ENCODE results near the gene OPN1MW. TPM values are rescaled to one million over a fixed set of nuclear protein-coding genes. Genes with fewer than 3 reads are reported as not detected.
"Not testable (repeated sequence)": the region's sequence is repeated elsewhere in the genome, so short reads cannot be mapped to it uniquely, and the experiment has no call there.

OPN1MW gene
- not detected for polyA plus RNA-seq (ENCODE audit: insufficient read length)

GRCh38 chrX:154182296-154182695 lies at the start of gene OPN1MW:
Gene OPN1MW, plus strand, starts transcription at chrX:154182596. Its CDS starts 82 bp downstream, at chrX:154182678.
- DNase-seq (ENCODE audit: low read depth): not testable (repeated sequence)

DNA sequence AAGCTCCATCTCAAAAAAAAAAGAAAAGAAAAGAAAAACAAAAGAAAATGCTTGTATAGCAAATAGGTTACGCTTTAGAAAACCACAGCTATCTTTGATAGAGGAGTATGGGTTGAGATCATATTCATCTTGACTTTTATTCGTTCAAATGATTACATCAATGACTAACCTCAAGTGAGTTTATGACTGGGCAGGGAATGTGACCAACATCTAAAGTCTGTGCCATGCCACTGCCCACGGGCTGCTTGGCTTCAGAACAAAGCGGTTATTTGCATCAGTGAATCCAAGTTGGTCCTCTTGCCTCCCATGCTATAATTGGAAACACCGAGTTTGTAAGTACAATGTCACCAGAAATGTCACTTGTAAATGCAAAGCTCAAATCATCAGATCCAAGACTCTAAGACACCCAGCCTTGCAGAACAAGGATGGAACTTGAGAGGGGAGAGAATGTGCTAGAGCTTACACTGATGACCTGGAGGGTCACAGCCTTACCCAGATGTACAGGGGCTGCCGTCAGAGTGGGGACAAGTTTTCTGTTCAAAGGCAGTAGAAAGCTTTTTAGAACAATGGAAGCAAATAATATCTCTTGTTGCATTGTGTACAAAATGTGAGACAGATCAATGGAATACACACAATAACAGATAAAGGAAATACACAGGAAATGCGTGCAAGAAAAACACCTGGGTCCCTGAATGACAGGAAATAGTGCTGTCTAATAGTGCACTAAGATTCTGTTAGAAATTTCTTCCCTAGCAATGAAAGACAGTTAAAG lies 46.8 kb upstream of the OPN1MW start:
- no peak for DNase-seq (ENCODE audit: low read depth)

DNA sequence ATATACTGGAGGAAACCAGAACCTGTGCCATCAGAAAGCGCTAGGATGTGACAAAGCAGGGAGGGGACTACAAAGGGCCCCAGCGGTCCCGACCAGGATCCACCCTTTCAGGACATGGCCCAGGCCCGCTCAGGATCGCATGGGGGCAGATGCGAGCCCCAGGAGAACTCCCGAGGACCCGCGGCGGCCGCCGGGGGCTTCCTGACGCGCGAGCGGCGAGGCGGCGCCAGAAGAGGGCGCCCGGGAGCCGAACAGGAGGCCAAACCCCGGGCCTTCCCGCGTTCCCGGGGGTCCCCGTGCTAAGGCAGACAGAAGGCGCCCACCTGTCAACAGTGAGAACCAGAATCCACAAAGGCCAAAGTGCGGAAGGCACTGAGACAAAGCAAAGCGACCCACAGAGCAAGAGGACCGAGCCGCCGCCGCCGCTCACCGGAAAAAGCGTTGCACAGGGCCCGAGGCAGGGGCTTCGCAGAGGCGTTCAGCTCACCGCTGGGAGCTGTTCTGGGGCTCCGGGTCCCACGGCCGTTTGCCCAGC lies 45.7 kb upstream of the OPN1MW start:
- no peak for DNase-seq (ENCODE audit: low read depth)

- DNase-seq (ENCODE audit: low read depth): no peak
Measured at GRCh38 chrX:154138857-154139256, 43.5 kb upstream of the OPN1MW start.

DNA sequence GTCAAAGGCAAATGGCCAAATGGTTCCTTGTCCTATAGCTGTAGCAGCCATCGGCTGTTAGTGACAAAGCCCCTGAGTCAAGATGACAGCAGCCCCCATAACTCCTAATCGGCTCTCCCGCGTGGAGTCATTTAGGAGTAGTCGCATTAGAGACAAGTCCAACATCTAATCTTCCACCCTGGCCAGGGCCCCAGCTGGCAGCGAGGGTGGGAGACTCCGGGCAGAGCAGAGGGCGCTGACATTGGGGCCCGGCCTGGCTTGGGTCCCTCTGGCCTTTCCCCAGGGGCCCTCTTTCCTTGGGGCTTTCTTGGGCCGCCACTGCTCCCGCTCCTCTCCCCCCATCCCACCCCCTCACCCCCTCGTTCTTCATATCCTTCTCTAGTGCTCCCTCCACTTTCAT lies 42.2 kb upstream of the OPN1MW start:
- no peak for DNase-seq (ENCODE audit: low read depth)

GRCh38 chrX:154140742-154141141 lies 41.7 kb upstream of the OPN1MW start:
- DNase-seq (ENCODE audit: low read depth): no peak

DNA sequence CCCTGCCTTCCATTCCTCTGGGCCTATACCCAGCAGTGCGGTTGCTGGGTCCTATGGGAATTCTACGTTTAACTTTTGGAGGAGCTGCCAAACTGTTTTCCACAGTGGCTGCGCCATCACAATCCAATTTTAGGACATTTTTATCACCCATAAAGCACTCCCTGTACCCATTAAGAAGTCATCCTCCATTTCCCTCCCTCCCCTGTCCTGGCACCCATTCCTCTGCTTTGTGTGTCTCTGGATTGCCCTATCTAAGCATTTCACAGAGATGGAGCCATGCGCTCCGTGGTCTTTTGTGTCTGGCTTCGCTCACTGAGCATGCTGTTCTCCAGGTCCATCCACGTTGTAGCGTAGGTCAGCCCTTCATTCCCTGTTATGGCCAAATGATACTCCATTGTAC lies 40.0 kb upstream of the OPN1MW start:
- no peak for DNase-seq (ENCODE audit: low read depth)

DNA sequence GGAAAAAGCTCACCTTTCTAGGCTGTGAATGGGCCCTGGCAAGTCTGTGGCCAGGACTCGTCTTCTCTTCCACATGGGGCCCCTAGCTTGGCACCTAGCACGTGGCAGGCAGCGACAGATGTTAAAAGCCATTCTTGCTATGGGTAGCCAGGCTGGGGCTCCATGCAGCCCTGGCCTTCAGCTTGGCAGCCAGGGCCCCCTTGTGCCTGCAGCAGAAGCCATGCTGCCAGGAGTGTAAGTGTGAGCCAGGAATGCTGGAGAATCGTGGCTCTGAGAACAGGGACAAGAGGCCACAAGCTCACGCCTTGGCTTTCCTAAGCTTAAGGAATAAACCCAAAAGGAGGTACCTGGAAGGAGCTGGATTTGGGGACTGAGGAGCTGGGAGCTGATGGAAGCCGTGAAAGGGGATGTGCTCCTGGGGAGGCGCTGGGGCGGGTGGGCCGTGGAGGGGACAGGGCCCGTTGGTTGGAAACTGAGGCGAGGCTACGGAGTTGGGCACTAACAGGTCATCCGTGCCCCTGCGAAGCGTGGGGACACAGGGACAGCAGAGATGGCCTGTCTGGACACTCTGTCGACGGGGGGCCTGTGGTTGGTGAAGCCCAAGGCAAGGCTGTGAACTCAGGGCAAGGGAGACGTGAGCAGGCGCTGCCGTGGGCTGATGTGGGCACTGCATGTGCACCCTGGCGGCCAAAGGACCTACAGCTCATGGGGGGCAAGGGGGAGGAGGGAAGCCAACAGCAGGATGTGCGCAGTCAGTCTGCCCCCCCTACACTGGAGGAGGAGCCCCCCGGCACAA lies 39.2 kb upstream of the OPN1MW start:
- no peak for DNase-seq (ENCODE audit: low read depth)

DNA sequence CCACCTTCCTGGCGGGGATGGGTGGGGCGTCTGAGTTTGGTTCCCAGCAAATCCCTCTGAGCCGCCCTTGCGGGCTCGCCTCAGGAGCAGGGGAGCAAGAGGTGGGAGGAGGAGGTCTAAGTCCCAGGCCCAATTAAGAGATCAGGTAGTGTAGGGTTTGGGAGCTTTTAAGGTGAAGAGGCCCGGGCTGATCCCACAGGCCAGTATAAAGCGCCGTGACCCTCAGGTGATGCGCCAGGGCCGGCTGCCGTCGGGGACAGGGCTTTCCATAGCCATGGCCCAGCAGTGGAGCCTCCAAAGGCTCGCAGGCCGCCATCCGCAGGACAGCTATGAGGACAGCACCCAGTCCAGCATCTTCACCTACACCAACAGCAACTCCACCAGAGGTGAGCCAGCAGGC lies 38.4 kb upstream of the OPN1MW start, which contains the start of gene OPN1LW:
Gene OPN1LW, plus strand, starts transcription at position 234 of the 400 bp plus-strand sequence. Its CDS starts 41 bp downstream, at position 275.
- not testable (repeated sequence) for DNase-seq (ENCODE audit: low read depth)

- DNase-seq (ENCODE audit: low read depth): not testable (repeated sequence)
Measured at GRCh38 chrX:154151030-154151429, 31.4 kb upstream of the OPN1MW start.

DNA sequence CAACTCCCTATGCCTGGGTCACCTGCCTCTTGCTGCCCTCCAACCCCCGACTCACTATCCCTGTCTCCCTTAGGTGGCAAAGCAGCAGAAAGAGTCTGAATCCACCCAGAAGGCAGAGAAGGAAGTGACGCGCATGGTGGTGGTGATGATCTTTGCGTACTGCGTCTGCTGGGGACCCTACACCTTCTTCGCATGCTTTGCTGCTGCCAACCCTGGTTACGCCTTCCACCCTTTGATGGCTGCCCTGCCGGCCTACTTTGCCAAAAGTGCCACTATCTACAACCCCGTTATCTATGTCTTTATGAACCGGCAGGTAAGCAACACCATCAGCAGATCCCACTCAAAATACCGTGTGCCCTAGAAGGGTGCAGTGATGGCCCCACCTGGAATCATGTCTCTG lies 26.2 kb upstream of the OPN1MW start:
- DNase-seq (ENCODE audit: low read depth): not testable (repeated sequence)

- not testable (repeated sequence) for DNase-seq (ENCODE audit: low read depth)
Measured at GRCh38 chrX:154157207-154157606, 25.2 kb upstream of the OPN1MW start.

DNA sequence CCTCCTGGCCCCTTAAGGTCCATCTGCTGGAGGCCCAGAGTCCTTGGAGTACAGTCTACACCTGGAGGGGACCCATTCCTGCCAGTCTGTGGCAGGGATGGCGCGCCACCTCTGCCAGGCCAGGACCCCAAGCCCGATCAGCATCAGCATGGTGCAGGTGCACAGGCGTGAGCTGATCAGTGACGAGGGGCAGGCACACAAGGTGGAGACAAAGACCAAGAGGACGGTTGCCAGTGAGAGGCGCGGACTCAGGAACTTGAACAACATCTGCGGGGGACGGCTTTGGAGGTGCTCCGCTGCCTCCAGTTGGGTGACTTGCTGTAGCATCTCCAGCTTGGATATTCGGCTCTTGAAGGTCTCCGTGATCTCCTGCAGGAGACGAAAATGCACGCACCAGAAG lies 23.1 kb upstream of the OPN1MW start:
- DNase-seq (ENCODE audit: low read depth): not testable (repeated sequence)

- DNase-seq (ENCODE audit: low read depth): not testable (repeated sequence)
Measured at GRCh38 chrX:154164902-154165301, 17.5 kb upstream of the OPN1MW start.

DNA sequence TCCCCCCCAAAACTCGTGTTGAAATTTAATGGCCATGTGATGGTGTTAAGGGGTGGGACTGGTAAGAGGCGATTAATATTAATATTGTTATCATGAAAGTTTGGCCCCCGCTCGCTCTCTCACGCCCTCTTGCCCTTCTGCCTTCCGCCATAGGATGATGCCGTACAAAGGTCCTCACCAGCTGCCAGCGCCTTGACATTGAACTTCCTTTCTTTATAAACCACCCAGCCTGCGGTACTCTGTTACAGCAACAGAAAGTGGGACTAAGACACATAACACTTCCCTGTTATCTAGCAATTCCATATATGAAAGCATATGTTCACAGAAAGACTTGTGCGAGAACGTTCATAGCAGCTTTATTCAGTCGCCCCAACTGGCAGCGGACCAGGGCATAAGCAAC lies 14.0 kb upstream of the OPN1MW start:
- not testable (repeated sequence) for DNase-seq (ENCODE audit: low read depth)

DNA sequence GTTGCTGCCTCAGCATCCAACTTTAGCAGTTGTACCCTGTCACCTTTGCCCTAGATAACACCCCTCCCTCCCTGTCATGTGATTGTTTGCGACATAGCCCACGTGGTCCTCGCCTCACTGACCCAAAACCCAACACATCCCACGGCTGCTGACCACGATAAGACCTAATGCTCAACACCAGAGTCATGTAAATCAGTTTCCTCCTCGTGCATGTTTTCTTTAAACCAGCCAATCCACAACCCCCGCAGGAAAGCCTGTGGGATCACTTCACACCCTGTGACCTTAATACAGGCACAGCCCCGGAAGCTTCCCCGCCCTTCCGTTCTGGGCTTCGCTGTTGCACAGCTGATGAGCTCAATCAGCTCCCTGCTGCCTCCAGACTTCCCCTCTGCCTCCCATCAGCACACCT lies 9.9 kb upstream of the OPN1MW start:
- DNase-seq (ENCODE audit: low read depth): not testable (repeated sequence)

- not testable (repeated sequence) for DNase-seq (ENCODE audit: low read depth)
Measured at GRCh38 chrX:154174356-154174755, 8.0 kb upstream of the OPN1MW start.

DNA sequence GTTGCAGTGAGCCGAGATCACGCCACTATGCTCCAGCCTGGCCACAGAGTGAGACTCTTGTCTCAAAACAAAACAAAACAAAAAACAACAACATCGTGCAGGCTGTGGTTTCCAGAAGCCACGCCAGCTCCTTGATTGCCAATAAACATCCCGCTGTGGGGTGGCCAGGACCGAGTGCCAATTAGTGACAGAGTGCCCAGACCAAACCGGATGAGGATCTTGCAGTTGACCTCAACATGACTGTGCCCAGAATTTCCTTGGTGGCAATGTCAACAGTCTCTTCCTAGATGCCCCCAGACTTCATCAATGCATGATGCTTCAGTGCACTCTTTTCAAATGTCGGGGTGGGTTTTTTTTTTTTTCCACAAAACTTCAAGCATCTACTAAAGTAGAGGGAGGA lies 1.4 kb downstream of the OPN1MW start:
- not testable (repeated sequence) for DNase-seq (ENCODE audit: low read depth)

GRCh38 chrX:154192846-154193245 lies 10.4 kb downstream of the OPN1MW start:
- DNase-seq (ENCODE audit: low read depth): not testable (repeated sequence)

GRCh38 chrX:154194316-154194715 lies 11.9 kb downstream of the OPN1MW start:
- not testable (repeated sequence) for DNase-seq (ENCODE audit: low read depth)

DNA sequence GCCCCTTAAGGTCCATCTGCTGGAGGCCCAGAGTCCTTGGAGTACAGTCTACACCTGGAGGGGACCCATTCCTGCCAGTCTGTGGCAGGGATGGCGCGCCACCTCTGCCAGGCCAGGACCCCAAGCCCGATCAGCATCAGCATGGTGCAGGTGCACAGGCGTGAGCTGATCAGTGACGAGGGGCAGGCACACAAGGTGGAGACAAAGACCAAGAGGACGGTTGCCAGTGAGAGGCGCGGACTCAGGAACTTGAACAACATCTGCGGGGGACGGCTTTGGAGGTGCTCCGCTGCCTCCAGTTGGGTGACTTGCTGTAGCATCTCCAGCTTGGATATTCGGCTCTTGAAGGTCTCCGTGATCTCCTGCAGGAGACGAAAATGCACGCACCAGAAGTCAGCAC lies 14.1 kb downstream of the OPN1MW start:
- DNase-seq (ENCODE audit: low read depth): not testable (repeated sequence)

DNA sequence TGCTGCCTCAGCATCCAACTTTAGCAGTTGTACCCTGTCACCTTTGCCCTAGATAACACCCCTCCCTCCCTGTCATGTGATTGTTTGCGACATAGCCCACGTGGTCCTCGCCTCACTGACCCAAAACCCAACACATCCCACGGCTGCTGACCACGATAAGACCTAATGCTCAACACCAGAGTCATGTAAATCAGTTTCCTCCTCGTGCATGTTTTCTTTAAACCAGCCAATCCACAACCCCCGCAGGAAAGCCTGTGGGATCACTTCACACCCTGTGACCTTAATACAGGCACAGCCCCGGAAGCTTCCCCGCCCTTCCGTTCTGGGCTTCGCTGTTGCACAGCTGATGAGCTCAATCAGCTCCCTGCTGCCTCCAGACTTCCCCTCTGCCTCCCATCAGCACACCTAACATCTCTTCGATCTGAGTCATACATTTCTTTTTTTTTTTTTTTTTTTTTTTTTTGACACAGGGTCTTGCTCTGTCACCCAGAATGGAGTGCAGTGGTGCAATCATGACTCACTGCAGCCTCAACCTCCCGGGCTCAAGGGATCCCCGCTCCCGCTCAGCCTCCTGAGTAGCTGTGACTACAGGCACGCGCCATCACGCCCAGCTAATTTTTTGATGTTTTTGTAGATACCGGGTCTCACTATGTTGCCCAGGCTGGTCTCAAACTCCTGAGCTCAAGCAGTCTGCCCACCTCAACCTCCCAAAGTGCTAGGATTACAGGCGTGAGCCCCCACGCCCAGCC lies 27.4 kb downstream of the OPN1MW start:
- not testable (repeated sequence) for DNase-seq (ENCODE audit: low read depth)

All from forelimb muscle (tissue), 1 donor.